GM12878 (cell line): ENCODE measurements around the gene MAPT. TPM values are rescaled to one million over a fixed set of nuclear protein-coding genes. Genes with fewer than 3 reads are reported as not detected.
A peak's percentile ranks its signal among the peaks of the same experiment; 100 is the strongest.

Experiments used
- ATAC-seq: fragments of 200-7000 bp; cut with Tn5 transposase; 3 replicates; pipeline ENCODE4 v1.9.1; 2020; ENCODE audit warnings: mild to moderate bottlenecking, moderate library complexity
- BruUV-seq: library from RNA; stranded (reverse); fragments of 400-500 nt; replicated peaks from 2 replicates; lab custom pipeline; 2021; lab: Mats Ljungman, UMichigan
- CTCF ChIA-PET: fragments of 300-600 bp; sonication (Branson Sonifier 250); formaldehyde crosslinking; extraction: SDS; loops from one replicate; lab custom pipeline; 2021; ENCODE audit warnings: inconsistent platforms; lab: Yijun Ruan, JAX
- POLR2A ChIA-PET: fragments of 350-600 bp; formaldehyde crosslinking; extraction: SDS; loops from one replicate; lab custom pipeline; 2021; ENCODE audit warnings: inconsistent platforms; lab: Charles Lee
- RAD21 ChIA-PET: fragments of 300-600 bp; sonication (Branson Sonifier 250); formaldehyde crosslinking; loops from one replicate; lab custom pipeline; 2023; ENCODE audit warnings: antibody characterized with exemption; ENCODE audit not compliant: unreplicated experiment; lab: Charles Lee
- SMC1A ChIA-PET: fragments of 300-600 bp; sonication (Branson Sonifier 250); formaldehyde crosslinking; loops from one replicate; lab custom pipeline; 2023; ENCODE audit not compliant: unreplicated experiment, uncharacterized antibody; lab: Charles Lee
- DNase-seq: peaks from one replicate; pipeline ENCODE4 v3.0.0-alpha.2; 2011; ENCODE audit warnings: low read depth, low spot score
- FAIRE-seq: peaks from 3 replicates; lab custom pipeline; 2011; peaks lifted over from hg19 to GRCh38; lab: Jason Lieb, UNC
- H2AFZ ChIP-seq: 2 replicates; pipeline ENCODE4 v1.6.0; 2011; ENCODE audit warnings: low read depth, low read length, control low read depth; ENCODE audit not compliant: control insufficient read depth
- H3K27ac ChIP-seq: 2 replicates; pipeline ENCODE4 v1.5.1; 2011; ENCODE audit warnings: control low read depth; ENCODE audit not compliant: control insufficient read depth, insufficient read depth
- H3K27me3 ChIP-seq, 2 experiments: replicated peaks in 1 of 2; 2 replicates each; pipeline versions ENCODE4 v1.6.0 to v1.6.1; 2011; ENCODE audit warnings: low read length in 1 of 2; ENCODE audit not compliant: control insufficient read depth in 2 of 2, insufficient read depth in 2 of 2
- H3K36me3 ChIP-seq, 2 experiments: 2 replicates each; pipeline ENCODE4 v1.5.1; 2011; ENCODE audit warnings: low read length in 1 of 2; ENCODE audit not compliant: control insufficient read depth in 2 of 2, insufficient read depth in 2 of 2
- H3K4me1 ChIP-seq: 2 replicates; pipeline ENCODE4 v1.6.1; 2011; ENCODE audit warnings: mild to moderate bottlenecking, low read length, moderate library complexity, mixed read lengths; ENCODE audit not compliant: control insufficient read depth, insufficient read depth
- H3K4me2 ChIP-seq: 2 replicates; pipeline ENCODE4 v1.6.0; 2011; ENCODE audit warnings: control low read depth; ENCODE audit not compliant: control insufficient read depth, insufficient read depth
- H3K4me3 ChIP-seq: fragments of 200-600 bp; sonication (generic); 2 replicates; pipeline ENCODE4 v1.5.1; 2016
- H3K79me2 ChIP-seq: 2 replicates; pipeline ENCODE4 v1.6.0; 2011; ENCODE audit warnings: low read length; ENCODE audit not compliant: control insufficient read depth, insufficient read depth
- H3K9ac ChIP-seq: 2 replicates; pipeline ENCODE4 v1.8.0; 2011; ENCODE audit warnings: low read length, control low read depth, mixed read lengths; ENCODE audit not compliant: control insufficient read depth, insufficient read depth
- H3K9me3 ChIP-seq: replicated peaks from 3 replicates; pipeline ENCODE4 v1.5.1; 2011; ENCODE audit warnings: mild to moderate bottlenecking, low read length; ENCODE audit not compliant: control insufficient read depth, insufficient read depth
- H4K20me1 ChIP-seq: 2 replicates; pipeline ENCODE4 v1.6.0; 2011; ENCODE audit not compliant: control insufficient read depth, insufficient read depth
- BCL3 ChIP-seq: IDR thresholded peaks from 2 replicates; pipeline ENCODE4 v1.6.1; 2011; ENCODE audit warnings: borderline replicate concordance, low read depth, mild to moderate bottlenecking, moderate library complexity, low read length; ENCODE audit not compliant: insufficient read depth, poor library complexity, severe bottlenecking
- CREM ChIP-seq: IDR thresholded peaks from 2 replicates; pipeline ENCODE4 v1.6.1; 2014; ENCODE audit warnings: antibody characterized with exemption, low read depth
- EED ChIP-seq: sonication (generic); IDR thresholded peaks from 2 replicates; pipeline ENCODE4 v1.6.1; 2016; ENCODE audit warnings: antibody characterized with exemption, low read depth
- HDAC2 ChIP-seq: fragments of 200-600 bp; sonication (generic); IDR thresholded peaks from 2 replicates; pipeline ENCODE4 v1.6.1; 2017
- MEF2A ChIP-seq: IDR thresholded peaks from 2 replicates; pipeline ENCODE4 v1.6.1; 2011; ENCODE audit warnings: low read depth, mild to moderate bottlenecking, low read length, moderate library complexity; ENCODE audit not compliant: insufficient read depth
- NFXL1 ChIP-seq: fragments of 450-650 bp; IDR thresholded peaks from 2 replicates; pipeline ENCODE4 v1.6.1; 2017; ENCODE audit warnings: antibody characterized with exemption, mild to moderate bottlenecking, borderline replicate concordance
- RCOR1 ChIP-seq: conservative IDR thresholded peaks from 2 replicates; pipeline ENCODE4 v1.6.1; 2012; ENCODE audit warnings: low read depth, low read length, improper control_type of control experiment
- STAT3 ChIP-seq: IDR thresholded peaks from 2 replicates; pipeline ENCODE4 v1.6.1; 2011; ENCODE audit warnings: low read depth, low read length, improper control_type of control experiment
- WGBS: methylation state at CpG from one replicate; pipeline ENCODE4 v1.1.6; 2016; ENCODE audit warnings: low lambda C conversion rate; ENCODE audit not compliant: insufficient replicate concordance, insufficient coverage; ENCODE audit errors: missing lambda C conversion rate; 5-methylcytosine and 5-hydroxymethylcytosine counted together
- in situ Hi-C: fragments of 300-500 bp; cut with MboI; formaldehyde crosslinking; loops from 9 replicates; pipeline ENCODE4 v1.14.3; 2018; ENCODE audit warnings: mixed read lengths
- intact Hi-C: fragments of 100-400 bp; cut with micrococcal nuclease; formaldehyde crosslinking; loops from one replicate; pipeline ENCODE4 v1.14.2; 2022; ENCODE audit not compliant: unreplicated experiment
- polyA plus RNA-seq, 11 experiments: library from polyadenylated mRNA; depleted of rRNA in 4 of 11; unstranded in 6 of 11; stranded (reverse) in 5 of 11; fragments of >200 nt; fragmentation: Nextera tagmentation in 4 of 11; fragmentation: Illumina TruSeq in 1 of 11; extraction: Ambion mirVana in 4 of 11; extraction: Trizol in 1 of 11; gene quantifications; 1 replicate in 1 of 11; 2 replicates in 10 of 11; pipeline versions ENCODE4 v1.2.1 to v1.2.3, GENCODE V29; 2011 to 2016; ENCODE audit warnings: inconsistent platforms in 2 of 11, missing spikeins in 2 of 11, low read depth in 1 of 11
- total RNA-seq, 4 experiments: library from RNA; depleted of rRNA in 3 of 4; stranded (reverse); fragments of >200 nt in 3 of 4; fragmentation: Illumina TruSeq in 1 of 4; extraction: Trizol in 1 of 4; gene quantifications; 2 replicates each; pipeline versions ENCODE4 v1.2.1 to v1.2.3, GENCODE V29; 2013 to 2021
- TF ChIP-seq, protein P1 (sequence below): fragments of 450-650 bp; conservative IDR thresholded peaks from 2 replicates; pipeline ENCODE4 v1.6.1; 2017; ENCODE audit warnings: mild to moderate bottlenecking, moderate library complexity
- TF ChIP-seq, protein P2 (sequence below): IDR thresholded peaks from 2 replicates; pipeline ENCODE4 v1.6.1; 2011; ENCODE audit warnings: borderline replicate concordance, low read depth, mild to moderate bottlenecking, moderate library complexity, mixed read lengths, low read length; ENCODE audit not compliant: insufficient read depth; ENCODE audit errors: extremely low read length

Gene MAPT
- total and polyA plus RNA-seq, 10 of the 15 experiments (the other 5 are each of a cell fraction or from before 2014, with no cell fraction given) = under 0.01 to 0.05 (median 0.03) TPM; not detected in 7

DNA sequence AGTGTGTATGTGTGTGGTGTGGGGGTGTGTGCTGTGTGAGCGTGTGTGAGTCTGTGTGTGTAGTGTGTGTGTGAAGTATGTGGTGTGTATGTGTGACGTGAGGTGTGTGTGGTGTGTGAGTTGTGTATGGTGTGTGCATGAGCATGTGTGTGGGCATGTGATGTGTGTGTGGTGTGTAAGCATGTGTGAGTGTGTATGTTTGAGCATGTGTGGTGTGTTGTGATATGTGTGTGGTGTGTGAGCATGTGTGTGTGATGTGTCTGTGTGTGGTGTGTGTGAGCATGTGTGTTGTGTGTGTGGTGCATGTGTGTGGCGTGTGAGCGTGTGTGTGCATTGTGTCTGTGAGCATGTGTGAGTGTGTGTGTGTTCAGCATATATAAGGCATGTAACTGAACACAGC lies 20.9 kb downstream of the MAPT start (continued):
- TF ChIP-seq, protein P1, sequence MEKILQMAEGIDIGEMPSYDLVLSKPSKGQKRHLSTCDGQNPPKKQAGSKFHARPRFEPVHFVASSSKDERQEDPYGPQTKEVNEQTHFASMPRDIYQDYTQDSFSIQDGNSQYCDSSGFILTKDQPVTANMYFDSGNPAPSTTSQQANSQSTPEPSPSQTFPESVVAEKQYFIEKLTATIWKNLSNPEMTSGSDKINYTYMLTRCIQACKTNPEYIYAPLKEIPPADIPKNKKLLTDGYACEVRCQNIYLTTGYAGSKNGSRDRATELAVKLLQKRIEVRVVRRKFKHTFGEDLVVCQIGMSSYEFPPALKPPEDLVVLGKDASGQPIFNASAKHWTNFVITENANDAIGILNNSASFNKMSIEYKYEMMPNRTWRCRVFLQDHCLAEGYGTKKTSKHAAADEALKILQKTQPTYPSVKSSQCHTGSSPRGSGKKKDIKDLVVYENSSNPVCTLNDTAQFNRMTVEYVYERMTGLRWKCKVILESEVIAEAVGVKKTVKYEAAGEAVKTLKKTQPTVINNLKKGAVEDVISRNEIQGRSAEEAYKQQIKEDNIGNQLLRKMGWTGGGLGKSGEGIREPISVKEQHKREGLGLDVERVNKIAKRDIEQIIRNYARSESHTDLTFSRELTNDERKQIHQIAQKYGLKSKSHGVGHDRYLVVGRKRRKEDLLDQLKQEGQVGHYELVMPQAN = no peak
- TF ChIP-seq NFXL1 = no peak
- TF ChIP-seq HDAC2 = no peak
- peak; percentile 92 for TF ChIP-seq BCL3
- no peak for TF ChIP-seq EED
- TF ChIP-seq STAT3 = no peak
- TF ChIP-seq, all 136 proteins: peak for 3

DNA sequence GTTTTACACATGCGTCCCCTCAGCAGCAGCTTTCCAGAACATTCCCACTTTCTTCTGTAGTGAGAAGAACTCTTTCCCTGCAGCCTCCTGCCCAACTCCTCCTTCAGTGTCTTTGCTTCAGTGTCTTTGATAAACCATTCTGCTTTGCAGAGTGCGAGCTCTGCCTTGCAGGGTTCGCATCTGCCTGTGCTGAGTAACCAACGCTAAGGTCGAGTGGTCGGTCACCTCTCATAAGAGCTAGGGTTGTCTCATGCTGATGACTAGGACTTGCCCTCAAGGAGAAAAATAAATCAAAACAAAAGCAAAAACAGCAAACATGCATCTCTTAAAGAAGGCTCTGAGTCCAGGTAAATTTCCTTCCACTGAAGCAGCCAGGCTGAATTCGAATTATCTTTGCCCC lies 22.7 kb downstream of the MAPT start:
- Histone ChIP-seq H3K27ac (no peak overlapping the region), H3K79me2 (no peaks in the 10 kb centered on the region), H2AFZ (no peak overlapping the region), H3K4me3 (no peak overlapping the region), H4K20me1 (no peaks in the 10 kb centered on the region), H3K9ac (no peak overlapping the region), H3K36me3 (no peaks in the 10 kb centered on the region), H3K4me1 (no peaks in the 10 kb centered on the region), H3K27me3 (peaks cover 0 to 6% of the 10 kb centered on the region in 2 experiments; a peak in 3 of 4 replicates)
- ChIA-PET SMC1A (no interaction called here), RAD21 (no interaction called here), CTCF (no interaction called here), POLR2A (no interaction called here)
- FAIRE-seq = no peak
- DNase-seq = no peak
- ATAC-seq = no peak
- no peak for TF ChIP-seq CREM
- TF ChIP-seq, protein P2, sequence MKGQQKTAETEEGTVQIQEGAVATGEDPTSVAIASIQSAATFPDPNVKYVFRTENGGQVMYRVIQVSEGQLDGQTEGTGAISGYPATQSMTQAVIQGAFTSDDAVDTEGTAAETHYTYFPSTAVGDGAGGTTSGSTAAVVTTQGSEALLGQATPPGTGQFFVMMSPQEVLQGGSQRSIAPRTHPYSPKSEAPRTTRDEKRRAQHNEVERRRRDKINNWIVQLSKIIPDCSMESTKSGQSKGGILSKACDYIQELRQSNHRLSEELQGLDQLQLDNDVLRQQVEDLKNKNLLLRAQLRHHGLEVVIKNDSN = no peak
- no peak for TF ChIP-seq RCOR1
- TF ChIP-seq BCL3 = peak; percentile 61
- no peak for TF ChIP-seq MEF2A
- TF ChIP-seq, all 136 proteins: peak for 1
- in situ Hi-C loops (no loop called here), intact Hi-C loops (no loop called here)
- no TSS peak for BruUV-seq
- WGBS = 39% methylated on average over 7 of the region's 7 CpGs
- no peak overlapping the region for H3K4me2 ChIP-seq
- no peaks in the 10 kb centered on the region for H3K9me3 ChIP-seq
